ENCODE measurements around the gene TMEM271.
A peak's percentile ranks its signal among the peaks of the same experiment; 100 is the strongest.

Gene TMEM271

DNA sequence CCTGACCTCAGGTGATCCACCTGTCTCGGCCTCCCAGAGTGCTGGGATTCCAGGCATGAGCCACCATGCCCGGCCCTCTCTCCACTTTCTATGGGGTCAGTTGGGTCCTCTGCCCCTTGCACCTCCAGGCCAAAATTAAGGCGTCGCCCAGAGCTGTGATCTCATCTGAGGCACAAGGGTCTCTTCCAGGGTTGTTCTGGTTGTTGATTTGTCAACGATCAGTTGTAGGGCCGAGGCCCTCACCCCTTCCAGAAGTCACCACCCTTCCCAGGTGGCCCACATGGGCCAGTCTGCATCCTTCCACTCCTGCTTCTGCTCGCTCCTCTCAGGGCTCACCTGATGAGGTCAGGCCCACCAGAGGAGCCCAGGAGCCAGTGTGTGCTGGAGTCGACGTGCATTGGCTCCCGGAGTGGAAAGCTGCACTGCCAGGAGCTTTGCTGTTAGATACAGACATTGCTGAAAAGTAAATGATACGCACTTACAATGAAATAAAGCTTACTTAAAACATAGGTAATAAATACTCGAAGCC lies 14.3 kb upstream of the TMEM271 start:
- Histone ChIP-seq H3K36me3 (ENCODE audit: control insufficient read depth, insufficient read depth, low read length) (no peaks in the 10 kb centered on the region), H3K9ac (ENCODE audit: low read length) (no peak overlapping the region), H3K27me3 (ENCODE audit: control insufficient read depth, insufficient read depth, low read length) (no peaks in the 10 kb centered on the region; the same call in 1 of the 2 replicates), H3K4me1 (ENCODE audit: control insufficient read depth, insufficient read depth, low read length) (no peaks in the 10 kb centered on the region), H3K4me3 (ENCODE audit: low read depth, low read length) (no peak overlapping the region), H3K27ac (ENCODE audit: low read depth, low read length) (no peak overlapping the region), H3K9me3 (ENCODE audit: control insufficient read depth, insufficient read depth, low read depth, low read length) (no peaks in the 10 kb centered on the region)

DNA sequence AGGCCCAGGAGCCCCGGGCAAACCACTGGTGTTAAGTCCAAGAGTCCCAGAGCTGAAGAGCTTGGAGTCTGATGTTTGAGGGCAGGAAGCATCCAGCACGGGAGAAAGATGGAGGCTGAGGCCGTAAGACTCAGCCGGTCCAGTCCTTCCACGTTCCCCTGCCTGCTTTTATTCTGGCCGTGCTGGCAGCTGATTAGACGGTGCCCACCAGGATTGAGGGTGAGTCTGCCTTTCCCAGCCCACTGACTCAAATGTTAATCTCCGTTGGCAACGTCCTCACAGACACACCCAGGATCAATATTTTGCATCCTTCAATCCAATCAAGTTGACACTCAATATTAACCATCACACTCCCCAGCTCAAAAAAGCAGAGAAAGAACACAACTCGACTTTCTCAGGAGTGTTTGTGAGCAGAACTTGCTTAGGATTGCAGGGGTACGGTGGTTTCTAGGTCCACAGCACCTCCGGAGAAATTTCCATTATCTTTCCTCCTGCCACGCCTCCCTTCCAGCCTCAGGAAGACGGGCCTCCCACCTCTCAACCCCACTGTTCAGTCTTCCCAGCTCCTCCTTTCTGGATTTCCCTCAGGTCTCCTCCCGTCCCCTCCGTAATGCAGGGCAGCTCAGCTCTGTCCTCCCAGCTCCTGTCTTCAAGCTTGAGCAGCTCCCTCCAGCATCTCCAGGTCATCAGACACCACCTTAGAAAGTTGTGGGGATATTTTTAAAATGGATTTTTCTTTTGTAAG lies 13.3 kb upstream of the TMEM271 start:
- no peaks in the 10 kb centered on the region for H3K36me3 ChIP-seq (ENCODE audit: control insufficient read depth, insufficient read depth, low read length)
- no peaks in the 10 kb centered on the region for H3K4me1 ChIP-seq (ENCODE audit: control insufficient read depth, insufficient read depth, low read length)
- H3K9me3 ChIP-seq (ENCODE audit: control insufficient read depth, insufficient read depth, low read depth, low read length): no peaks in the 10 kb centered on the region
- H3K9ac ChIP-seq (ENCODE audit: low read length): no peak overlapping the region
- no peaks in the 10 kb centered on the region; the same call in 1 of the 2 replicates for H3K27me3 ChIP-seq (ENCODE audit: control insufficient read depth, insufficient read depth, low read length)
- no peak overlapping the region for H3K4me3 ChIP-seq (ENCODE audit: low read depth, low read length)
- H3K27ac ChIP-seq (ENCODE audit: low read depth, low read length): no peak overlapping the region

DNA sequence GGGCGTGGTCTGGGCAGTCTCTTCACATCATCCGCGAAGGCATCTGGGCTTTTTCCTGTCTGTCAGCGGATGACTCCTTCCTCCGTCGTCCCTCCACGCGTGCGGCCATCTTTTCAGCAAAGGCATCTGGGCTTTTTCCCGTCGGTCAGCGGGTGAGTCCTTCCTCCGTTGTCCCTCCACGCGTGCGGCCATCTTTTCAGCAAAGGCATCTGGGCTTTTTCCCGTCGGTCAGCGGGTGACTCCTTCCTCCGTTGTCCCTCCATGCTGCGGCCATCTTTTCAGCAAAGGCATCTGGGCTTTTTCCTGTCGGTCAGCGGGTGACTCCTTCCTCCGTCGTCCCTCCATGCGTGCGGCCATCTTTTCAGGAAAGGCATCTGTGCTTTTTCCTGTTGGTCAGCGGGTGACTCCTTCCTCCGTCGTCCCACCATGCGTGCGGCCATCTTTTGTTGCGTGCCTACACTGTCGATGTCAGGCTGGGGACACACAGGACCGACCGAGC lies 12.3 kb upstream of the TMEM271 start:
- Histone ChIP-seq H3K4me1 (ENCODE audit: control insufficient read depth, insufficient read depth, low read length) (no peaks in the 10 kb centered on the region), H3K27ac (ENCODE audit: low read depth, low read length) (no peak overlapping the region), H3K36me3 (ENCODE audit: control insufficient read depth, insufficient read depth, low read length) (no peaks in the 10 kb centered on the region), H3K9ac (ENCODE audit: low read length) (no peak overlapping the region), H3K9me3 (ENCODE audit: control insufficient read depth, insufficient read depth, low read depth, low read length) (no peaks in the 10 kb centered on the region), H3K27me3 (ENCODE audit: control insufficient read depth, insufficient read depth, low read length) (no peaks in the 10 kb centered on the region; the same call in 1 of the 2 replicates), H3K4me3 (ENCODE audit: low read depth, low read length) (no peak overlapping the region)

- H3K4me3 ChIP-seq (ENCODE audit: low read depth, low read length): no peak overlapping the region
- no peaks in the 10 kb centered on the region for H3K4me1 ChIP-seq (ENCODE audit: control insufficient read depth, insufficient read depth, low read length)
- H3K9me3 ChIP-seq (ENCODE audit: control insufficient read depth, insufficient read depth, low read depth, low read length): no peaks in the 10 kb centered on the region
- H3K9ac ChIP-seq (ENCODE audit: low read length): no peak overlapping the region
- no peaks in the 10 kb centered on the region; the same call in 1 of the 2 replicates for H3K27me3 ChIP-seq (ENCODE audit: control insufficient read depth, insufficient read depth, low read length)
- no peak overlapping the region for H3K27ac ChIP-seq (ENCODE audit: low read depth, low read length)
- no peaks in the 10 kb centered on the region for H3K36me3 ChIP-seq (ENCODE audit: control insufficient read depth, insufficient read depth, low read length)
These were observed 11.7 kb upstream of the TMEM271 start for GRCh38 chr4:587671-588350.

DNA sequence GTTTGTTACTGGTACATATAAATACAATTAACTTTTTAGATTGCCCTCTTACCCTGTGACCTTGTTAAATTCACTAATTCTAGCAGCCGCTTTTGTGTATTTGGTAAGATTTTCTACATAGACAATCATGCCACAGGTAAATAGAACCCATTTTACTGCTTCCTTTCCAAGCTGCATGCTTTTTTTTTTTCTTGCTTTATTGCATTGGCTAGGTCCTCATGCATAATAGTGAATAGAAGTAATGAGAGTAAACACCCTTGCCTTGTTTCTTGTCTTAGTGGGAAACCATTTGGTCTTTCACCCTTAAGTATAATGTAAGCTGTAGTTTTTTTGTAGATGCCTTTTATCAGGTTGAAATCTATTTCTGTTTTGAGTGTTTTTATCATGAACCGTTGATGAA lies 7.7 kb upstream of the TMEM271 start:
- Histone ChIP-seq H3K27me3 (ENCODE audit: control insufficient read depth, insufficient read depth, low read length) (peaks cover 32% of the 10 kb centered on the region), H3K27ac (ENCODE audit: low read depth, low read length) (no peak overlapping the region), H3K9me3 (ENCODE audit: control insufficient read depth, insufficient read depth, low read depth, low read length) (no peaks in the 10 kb centered on the region), H3K4me3 (ENCODE audit: low read depth, low read length) (no peak overlapping the region), H3K9ac (ENCODE audit: low read length) (no peak overlapping the region), H3K4me1 (ENCODE audit: control insufficient read depth, insufficient read depth, low read length) (0 out of 2 replicates have a peak, but pooled peaks cover 4% of the 10 kb centered on the region), H3K36me3 (ENCODE audit: control insufficient read depth, insufficient read depth, low read length) (no peaks in the 10 kb centered on the region)

GRCh38 chr4:581753-582361 lies 5.8 kb upstream of the TMEM271 start:
- Histone ChIP-seq H3K4me3 (ENCODE audit: low read depth, low read length) (no peak overlapping the region), H3K4me1 (ENCODE audit: control insufficient read depth, insufficient read depth, low read length) (peaks cover 10% of the 10 kb centered on the region; the same call in 1 of the 2 replicates), H3K9me3 (ENCODE audit: control insufficient read depth, insufficient read depth, low read depth, low read length) (no peaks in the 10 kb centered on the region), H3K27ac (ENCODE audit: low read depth, low read length) (no peak overlapping the region), H3K9ac (ENCODE audit: low read length) (no peak overlapping the region), H3K36me3 (ENCODE audit: control insufficient read depth, insufficient read depth, low read length) (no peaks in the 10 kb centered on the region), H3K27me3 (ENCODE audit: control insufficient read depth, insufficient read depth, low read length) (peaks cover 52% of the 10 kb centered on the region)

- Histone ChIP-seq H3K9me3 (ENCODE audit: control insufficient read depth, insufficient read depth, low read depth, low read length) (no peaks in the 10 kb centered on the region), H3K27me3 (ENCODE audit: control insufficient read depth, insufficient read depth, low read length) (peaks cover 56% of the 10 kb centered on the region)
These were observed 5.1 kb upstream of the TMEM271 start for GRCh38 chr4:581181-581580.

DNA sequence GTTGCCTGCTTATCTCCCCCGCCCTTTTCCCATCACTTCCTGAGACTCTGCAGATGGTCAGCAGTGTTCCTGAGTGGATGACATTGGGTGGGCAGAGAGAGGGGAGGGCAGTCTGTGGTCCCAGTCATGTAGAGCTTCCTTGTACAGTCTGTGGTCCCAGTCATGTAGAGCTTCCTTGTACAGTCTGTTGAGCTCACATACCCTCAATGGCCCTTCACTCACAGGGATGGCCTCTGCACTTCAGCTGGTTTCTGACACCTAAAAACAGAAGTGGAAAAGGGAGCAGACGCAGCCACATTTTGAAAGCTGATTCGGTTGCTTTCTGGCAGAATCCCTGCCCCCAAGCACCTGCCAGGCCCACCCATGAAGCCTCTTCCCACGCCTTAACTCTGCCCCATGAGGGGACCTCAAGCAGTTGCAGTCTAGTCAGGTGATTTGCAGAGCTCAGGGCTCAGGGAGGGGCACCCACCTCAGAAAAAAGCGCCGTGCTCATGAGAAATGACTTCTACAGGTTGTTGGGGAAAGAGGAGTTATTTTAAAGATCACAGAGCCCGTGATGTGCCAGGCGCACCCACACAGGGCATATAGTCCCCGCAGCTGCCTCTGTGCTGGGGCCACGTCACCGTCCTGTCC lies 3.6 kb upstream of the TMEM271 start:
- no peaks in the 10 kb centered on the region for H3K36me3 ChIP-seq (ENCODE audit: control insufficient read depth, insufficient read depth, low read length)
- H3K27me3 ChIP-seq (ENCODE audit: control insufficient read depth, insufficient read depth, low read length): peaks cover 68% of the 10 kb centered on the region
- H3K4me1 ChIP-seq (ENCODE audit: control insufficient read depth, insufficient read depth, low read length): peaks cover 10% of the 10 kb centered on the region; the same call in 1 of the 2 replicates
- H3K27ac ChIP-seq (ENCODE audit: low read depth, low read length): no peak overlapping the region
- no peaks in the 10 kb centered on the region for H3K9me3 ChIP-seq (ENCODE audit: control insufficient read depth, insufficient read depth, low read depth, low read length)
- H3K4me3 ChIP-seq (ENCODE audit: low read depth, low read length): no peak overlapping the region
- no peak overlapping the region for H3K9ac ChIP-seq (ENCODE audit: low read length)

More at GRCh38 chr4:581181-581580, 5.1 kb upstream of the TMEM271 start:
- Histone ChIP-seq H3K4me3 (ENCODE audit: low read depth, low read length) (no peak overlapping the region), H3K9ac (ENCODE audit: low read length) (no peak overlapping the region), H3K36me3 (ENCODE audit: control insufficient read depth, insufficient read depth, low read length) (no peaks in the 10 kb centered on the region), H3K4me1 (ENCODE audit: control insufficient read depth, insufficient read depth, low read length) (peaks cover 10% of the 10 kb centered on the region; the same call in 1 of the 2 replicates), H3K27ac (ENCODE audit: low read depth, low read length) (no peak overlapping the region)

GRCh38 chr4:578451-579443 lies 2.7 kb upstream of the TMEM271 start:
- Histone ChIP-seq H3K9me3 (ENCODE audit: control insufficient read depth, insufficient read depth, low read depth, low read length) (no peaks in the 10 kb centered on the region), H3K9ac (ENCODE audit: low read length) (no peak overlapping the region), H3K4me1 (ENCODE audit: control insufficient read depth, insufficient read depth, low read length) (peaks cover 10% of the 10 kb centered on the region; the same call in 1 of the 2 replicates), H3K36me3 (ENCODE audit: control insufficient read depth, insufficient read depth, low read length) (no peaks in the 10 kb centered on the region), H3K27me3 (ENCODE audit: control insufficient read depth, insufficient read depth, low read length) (peaks cover 77% of the 10 kb centered on the region), H3K4me3 (ENCODE audit: low read depth, low read length) (peak overlapping the region; percentile 64; the same call in 1 of the 2 replicates), H3K27ac (ENCODE audit: low read depth, low read length) (no peak overlapping the region)

Measured in HUES6 (cell line).